ENCODE results near the gene PTPRN2.
A peak's percentile ranks its signal among the peaks of the same experiment; 100 is the strongest.
"Not testable (repeated sequence)": the region's sequence is repeated elsewhere in the genome, so short reads cannot be mapped to it uniquely, and the experiment has no call there.

The PTPRN2 gene

DNA sequence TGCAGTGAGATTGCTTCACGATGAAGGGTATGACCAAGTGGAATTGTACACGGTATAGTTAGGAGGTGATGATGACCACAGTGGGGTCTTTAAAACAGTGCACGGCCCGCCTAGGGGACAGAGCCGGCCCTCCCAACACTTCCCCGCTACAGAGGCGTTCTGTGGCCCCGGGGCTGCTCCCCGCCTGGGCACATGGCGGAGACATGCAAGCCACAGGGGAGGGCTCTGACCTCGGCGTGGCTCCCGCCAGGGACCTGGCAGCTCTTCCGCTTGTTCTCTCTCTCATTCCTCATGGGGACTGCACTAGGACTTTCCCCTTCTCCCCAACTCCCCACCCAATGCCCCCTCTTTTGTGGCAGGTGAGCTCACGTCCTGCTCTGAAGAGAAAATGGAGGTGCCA lies 857.0 kb downstream of the PTPRN2 start:
- DNase-seq (ENCODE audit: low spot score), result no peak

DNA sequence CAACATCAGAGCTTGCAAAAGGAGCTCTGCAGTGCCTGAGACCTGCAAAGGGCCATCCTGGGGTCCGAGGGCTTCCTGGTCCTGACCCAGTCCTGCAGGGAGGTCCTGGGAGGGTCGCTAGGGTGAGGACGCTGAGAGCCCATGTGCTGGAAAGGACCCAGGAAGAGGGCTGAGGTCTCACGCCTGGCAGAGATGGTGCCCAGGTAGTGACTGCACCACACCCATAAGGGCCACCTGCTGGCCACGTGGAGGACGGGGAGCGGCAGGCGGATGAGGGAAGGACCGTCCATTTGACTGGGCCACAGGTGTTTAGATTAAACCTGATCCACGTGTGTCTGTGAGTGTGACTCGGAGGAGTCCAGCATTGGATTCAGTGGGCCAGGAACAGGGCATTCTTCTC lies 858.1 kb downstream of the PTPRN2 start:
- no peak for DNase-seq (ENCODE audit: low spot score)

DNA sequence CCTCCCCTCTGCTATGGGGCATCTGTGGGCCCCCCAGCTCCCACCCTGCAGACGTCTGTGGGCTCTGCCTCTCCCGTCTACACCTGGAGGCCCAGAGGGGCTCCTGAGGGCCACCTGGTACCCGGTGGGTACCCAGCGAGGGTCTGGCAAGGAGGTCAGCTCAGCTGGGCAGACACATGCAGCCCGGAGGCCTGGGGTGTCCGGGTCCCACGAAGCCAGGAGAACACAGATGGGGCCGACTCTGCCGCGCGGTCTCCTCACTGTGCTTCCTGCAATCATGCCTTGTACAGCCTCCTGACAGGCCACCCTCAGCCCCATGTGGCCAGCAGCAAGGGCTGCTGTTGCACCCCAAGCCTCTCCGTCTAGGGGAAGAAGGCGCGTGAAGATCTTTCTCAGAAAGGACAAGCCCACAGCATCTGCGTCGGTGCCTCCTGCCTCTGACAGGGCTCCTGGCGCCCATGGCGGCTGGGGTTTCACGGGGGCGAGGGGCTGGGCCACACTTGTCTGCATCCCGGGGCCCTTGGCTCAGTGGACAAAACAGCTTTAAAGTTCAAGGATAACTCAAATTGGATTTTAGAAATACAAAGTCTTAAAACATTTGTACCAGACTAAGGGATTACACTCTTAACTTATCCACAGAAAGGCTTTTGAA lies 859.5 kb downstream of the PTPRN2 start:
- DNase-seq (ENCODE audit: low spot score), result no peak

DNA sequence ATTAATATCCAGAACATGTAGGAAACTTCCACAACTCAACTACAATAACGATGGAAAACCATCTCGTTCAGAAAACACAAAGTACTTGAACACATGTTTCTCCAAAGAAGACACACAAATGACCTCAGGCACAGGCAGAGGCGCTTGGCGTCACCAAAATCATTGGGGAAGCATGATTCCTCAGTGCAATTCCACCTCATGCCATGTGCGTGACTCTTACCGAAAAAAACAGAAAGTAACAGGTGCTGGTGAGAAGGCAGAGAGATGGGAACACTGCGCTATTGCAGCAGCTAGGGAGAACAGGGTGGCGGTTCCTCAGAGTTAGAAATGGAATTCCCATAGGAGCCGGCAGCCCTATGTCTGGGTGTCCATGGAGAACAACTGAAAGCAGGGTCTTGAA lies 860.9 kb downstream of the PTPRN2 start:
- no peak for DNase-seq (ENCODE audit: low spot score)

DNA sequence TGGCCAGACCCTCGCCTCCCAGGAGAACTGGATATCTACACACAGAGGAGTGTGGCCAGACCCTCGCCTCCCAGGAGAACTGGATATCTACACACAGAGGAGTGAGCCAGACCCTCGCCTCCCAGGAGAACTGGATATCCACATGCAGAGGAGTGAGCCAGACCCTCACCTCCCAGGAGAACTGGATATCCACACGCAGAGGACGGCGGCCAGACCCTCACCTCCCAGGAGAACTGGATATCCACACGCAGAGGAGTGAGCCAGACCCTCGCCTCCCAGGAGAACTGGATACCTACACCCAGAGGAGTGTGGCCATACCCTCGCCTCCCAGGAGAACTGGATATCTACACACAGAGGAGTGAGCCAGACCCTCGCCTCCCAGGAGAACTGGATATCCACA lies 862.3 kb downstream of the PTPRN2 start:
- DNase-seq (ENCODE audit: low spot score), result not testable (repeated sequence)

DNA sequence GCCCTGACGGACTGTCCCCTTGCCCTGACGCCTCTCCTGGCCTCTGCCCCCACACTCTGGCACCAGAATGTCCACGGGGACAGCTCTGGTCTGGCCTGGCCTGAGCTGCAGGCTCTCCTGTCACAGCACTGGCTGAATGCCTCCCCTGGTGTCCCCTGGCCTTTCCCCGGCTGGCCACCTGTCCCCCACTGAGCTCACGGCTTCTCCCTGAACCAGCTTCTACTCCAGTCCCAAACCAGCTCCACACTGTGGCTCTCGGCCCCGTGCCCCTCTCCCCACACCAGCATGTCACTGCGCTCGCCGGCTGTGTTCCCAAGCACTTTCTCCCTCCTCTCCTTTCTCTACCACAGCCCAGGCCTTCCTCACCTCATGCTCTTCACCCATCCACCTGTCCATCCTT lies 864.4 kb downstream of the PTPRN2 start:
- DNase-seq (ENCODE audit: low spot score), result no peak

DNA sequence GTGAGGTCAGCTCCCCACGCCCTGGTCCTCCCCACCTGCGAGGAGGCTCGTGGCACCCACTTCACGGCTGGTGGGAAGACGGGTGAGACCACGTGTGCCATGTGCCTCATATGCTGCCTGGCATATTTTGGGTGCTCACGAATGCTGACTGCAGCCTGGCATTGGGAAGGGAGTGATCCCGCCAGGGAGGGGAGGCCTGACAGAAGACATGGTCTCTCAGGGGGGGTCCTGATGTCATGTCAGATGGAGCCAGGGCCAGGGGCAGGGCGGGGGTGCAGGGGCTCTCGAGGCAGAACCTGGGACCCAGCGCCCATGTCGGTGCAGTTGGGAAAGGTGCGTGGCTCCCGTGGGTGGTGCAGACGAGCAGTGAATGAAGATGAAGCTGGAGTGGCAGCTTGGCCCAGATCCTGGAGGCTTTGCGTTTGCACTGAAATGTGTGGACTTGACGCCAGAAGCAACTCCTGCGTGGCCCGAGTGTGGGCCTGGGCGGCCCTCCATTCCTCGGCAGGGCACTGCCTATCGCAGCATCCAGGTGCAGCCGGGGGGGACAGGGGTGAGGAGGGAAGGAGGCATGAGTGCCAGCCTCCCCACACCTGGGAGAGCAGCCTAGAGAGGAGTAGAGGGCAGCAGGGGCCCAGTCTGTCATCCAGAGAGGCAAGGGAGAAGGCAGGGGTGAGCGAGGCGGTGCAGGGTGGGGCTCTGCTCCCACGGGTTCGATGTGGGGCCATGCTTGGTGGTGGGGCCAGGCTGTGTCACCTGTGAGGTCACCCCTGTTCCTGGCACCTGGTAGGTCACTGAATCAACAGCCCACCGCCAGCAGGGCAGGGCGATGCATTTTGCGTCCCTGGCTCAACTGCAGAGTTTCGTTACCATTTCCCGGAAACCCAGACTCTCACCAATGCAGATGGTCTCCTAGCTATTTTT lies 865.2 kb downstream of the PTPRN2 start:
- peak; percentile 23 for DNase-seq (ENCODE audit: low spot score)

DNA sequence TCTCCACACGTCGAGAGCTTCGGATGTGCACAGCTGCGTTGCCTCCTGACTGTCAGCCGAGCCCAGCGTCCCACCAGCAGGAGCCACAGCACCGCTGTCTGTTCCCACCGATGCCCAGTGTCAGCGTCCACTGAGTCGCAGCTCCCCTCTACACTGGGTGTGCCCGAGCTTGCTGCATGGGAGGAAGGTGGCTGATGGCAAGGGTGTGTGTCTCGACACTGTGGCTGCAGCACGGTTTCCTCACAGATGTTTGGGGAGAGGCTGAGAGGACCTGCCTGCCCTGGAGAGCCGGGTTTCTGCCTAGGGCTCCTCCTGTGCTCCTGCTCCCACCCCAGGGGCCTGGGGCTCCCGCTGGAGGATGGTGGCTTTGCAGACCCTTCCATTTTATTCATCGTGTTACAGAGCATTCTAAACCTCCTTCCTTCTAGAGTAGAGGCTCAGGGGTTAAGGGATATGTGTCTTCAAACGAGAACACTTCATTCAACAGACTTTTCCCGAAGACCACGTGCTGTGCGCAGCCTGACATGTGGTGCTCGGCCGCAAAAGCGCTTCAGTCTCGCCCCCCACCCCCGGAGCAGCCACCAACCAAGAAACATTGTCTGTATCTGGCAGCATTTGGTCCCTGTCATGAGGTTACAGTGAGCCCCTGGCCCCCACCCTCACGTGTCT lies 866.0 kb downstream of the PTPRN2 start:
- no peak for DNase-seq (ENCODE audit: low spot score)

DNA sequence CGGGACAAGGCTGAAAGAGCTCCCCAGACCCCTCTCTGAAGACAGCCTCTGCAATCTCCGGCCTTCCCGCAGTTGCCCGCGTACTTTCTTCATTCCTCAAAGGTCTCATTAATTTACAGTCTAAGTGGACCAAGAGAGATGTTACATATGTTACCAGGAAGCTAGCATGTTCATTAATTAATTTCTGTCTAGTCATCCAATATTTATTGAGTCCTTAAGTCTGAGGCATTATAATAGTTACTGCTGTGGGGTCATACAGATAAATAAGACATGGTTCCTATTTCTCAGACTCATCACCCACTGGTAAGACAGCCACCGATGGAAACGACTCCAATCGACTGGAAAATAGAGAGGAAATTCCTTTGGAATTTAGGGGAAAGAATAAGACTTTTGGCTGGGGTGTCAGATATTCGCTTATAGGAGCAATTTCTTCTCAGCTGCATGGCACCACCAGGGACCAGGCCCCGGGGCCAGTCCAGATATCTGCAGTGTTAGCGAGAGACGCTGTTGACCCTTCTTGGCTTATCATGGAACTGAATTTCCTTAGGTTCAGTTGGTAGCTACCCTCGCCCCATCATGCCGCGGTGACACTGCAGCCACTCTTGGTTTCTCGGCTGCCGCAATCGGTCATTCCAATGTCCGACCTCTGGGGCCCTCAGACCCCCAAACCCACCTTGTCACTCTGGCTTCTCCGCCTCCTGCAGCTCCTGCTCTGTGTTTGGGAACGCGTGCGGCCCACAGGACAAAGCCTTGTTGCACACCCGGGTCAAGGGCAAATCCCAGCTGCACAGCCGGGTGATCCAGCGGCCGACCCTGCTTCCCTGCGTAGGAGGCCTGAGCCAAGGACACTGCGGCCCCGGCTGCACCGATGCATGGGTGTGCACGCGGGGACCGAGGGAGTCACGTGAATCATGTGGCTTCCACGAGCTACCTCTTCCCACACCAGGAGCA lies 867.6 kb downstream of the PTPRN2 start:
- no peak for DNase-seq (ENCODE audit: low spot score)

DNA sequence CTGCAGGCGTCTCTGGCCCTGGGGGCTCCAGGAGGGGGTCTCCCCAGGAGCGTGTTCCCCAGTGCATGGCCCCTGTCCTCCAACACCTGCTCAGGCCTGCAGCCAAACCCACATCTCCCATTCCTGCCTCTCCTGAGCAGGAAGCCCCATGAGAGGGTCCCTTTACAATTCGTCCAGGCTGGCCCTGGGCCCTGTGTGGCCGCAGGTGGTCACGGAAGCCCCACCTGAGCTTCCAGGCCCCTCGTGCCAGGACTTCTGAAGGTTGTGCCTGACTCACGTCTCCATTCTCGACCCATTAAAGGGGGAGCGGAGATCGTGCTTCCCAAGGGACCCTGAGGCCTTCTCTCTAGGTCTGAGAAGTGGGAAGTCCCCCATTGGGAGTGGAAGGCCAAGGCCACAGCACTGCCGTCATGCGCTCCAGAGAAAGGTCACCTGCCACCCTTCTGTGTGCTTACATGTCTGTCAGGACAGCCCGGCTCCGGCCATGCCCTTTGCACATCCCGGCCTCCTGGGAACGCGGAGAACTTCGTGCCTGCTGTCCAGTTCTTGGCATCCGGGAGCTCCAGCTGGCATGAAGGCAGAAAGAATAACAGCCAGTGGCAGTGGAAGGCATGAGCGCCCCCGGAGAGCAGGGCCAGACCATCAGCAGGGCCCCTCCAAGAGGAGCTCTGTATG lies 868.5 kb downstream of the PTPRN2 start:
- no peak for DNase-seq (ENCODE audit: low spot score)

DNA sequence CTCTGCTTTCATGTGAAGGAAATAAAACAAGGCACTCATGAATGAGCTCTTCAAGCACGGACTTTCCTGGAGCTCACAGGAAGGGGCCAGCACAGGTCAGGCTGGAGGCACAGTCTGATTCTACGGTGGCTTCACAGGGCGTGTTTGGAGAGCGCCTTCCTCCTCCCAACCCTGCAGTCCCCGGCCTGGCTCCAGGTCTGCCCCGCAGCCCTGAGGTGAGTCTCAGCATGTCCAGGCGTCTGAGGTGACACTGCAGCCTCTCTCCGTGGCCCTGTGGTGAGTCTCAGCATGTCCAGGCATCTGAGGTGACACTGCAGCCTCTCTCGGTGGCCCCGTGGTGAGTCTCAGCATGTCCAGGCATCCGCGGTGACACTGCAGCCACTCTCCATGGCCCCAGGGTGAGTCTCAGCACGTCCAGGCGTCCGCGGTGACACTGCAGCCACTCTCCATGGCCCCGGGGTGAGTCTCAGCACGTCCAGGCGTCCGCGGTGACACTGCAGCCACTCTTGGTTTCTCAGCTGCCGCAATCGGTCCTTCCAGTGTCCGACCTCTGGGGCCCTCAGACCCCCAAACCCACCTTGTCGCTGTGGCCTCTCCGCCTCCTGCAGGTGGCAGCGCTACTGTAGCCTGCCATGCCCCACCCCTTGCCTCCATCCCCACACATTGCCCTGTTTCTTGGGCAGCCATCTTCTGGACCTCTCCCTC lies 869.2 kb downstream of the PTPRN2 start:
- DNase-seq (ENCODE audit: low spot score), result no peak

DNA sequence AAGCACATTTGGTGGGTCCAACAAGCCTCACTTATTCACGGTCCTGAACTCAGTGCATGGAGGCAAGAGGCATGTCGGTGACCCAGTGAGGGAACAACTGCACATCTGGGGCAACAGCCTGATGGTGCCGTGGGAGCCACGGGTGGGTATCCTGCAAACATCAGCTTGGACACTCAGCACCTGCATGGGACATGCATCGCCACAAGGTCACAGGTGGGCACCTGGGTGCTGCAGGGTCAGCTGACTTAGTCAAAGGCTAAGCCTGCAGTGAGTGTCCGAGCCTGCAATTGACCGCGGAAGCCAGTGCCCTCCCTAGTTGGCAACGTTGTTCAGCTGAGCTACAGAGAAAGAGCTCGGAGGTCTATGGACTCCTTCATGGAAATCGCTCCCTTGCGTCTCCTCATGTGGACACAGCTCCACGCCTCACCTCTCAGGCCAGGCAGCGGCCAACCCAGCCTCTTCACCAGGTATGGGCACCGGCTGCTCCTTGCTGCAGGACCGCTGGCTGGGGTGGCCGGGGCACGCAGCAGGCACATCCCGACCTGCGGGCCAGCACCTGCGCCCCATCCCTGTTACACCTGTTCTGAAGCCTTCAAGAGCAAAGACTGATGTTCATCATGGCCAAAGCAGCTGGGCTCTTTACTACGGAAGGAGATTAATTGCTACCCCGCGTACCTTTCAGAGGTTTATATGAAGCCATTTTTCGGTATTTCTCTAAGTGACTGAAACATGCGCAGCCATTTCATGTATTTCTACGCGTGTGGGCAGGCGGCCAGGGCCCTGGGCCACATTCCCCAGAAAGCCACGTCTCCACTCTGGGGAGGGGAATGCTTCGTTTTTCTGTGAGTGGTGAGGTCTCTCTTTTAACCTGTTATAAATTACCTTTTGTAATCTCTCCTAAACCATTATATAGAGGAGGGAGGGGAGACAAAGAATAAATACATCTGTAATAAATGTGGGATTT lies 870.1 kb downstream of the PTPRN2 start:
- DNase-seq (ENCODE audit: low spot score), result no peak

DNA sequence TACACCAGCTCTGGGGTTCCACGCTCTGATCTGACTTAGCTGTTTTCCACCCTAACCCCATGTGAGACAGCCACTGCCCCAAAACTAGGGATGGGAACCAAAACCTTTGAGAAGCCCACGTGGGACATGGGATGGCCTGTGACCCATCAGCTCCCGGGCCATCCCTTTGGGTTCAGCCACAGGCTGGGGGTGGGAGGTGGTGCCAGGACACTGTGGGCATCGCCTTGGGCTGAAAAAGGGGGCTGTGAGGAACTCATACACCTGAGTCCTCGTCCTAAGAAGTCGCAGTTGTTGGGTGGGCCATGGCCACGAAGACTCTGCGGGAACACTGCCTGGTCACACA lies 871.7 kb downstream of the PTPRN2 start:
- DNase-seq (ENCODE audit: low spot score), result no peak

DNA sequence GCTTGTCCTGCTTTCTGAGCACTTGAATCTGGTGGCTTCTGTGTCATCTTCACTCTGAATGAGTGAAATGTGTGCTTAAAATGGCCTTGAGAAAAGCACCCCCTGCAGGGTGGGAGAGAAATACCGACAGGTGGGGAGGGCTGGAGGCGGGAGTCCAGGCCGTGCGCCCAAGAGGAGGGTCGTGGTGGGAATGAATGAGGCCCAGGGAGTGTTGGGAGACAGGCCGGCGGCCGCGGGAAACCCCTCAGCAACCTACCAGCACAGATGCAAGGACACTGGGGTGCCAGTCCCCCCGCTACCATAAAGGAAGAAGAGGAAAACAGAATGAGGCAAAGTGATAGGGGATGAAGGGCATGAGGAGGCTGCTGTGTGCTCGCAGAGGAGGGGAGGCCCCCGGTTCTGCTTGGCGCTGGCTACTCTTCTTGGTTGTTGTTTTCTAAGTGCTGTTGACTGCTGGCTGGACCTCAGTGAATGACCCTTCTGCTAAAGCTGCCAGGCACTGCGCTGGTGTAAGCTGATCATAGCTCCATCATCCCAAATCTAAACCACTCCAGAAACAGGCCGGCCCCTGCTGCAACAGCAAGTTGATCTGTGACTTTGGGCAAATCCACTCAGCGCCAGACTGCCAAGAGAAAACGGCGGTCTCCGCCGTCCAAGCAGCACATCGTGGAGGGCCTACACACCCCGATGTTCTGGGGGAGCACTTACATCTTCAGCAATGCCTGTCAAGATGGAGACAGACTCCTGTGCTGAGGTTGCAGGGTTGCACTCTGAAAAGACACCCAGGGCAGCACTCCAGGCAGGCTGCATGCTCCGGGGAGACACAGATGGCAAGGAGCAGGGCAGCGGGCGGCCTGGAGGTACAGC lies 872.3 kb downstream of the PTPRN2 start:
- DNase-seq (ENCODE audit: low spot score), result no peak

DNA sequence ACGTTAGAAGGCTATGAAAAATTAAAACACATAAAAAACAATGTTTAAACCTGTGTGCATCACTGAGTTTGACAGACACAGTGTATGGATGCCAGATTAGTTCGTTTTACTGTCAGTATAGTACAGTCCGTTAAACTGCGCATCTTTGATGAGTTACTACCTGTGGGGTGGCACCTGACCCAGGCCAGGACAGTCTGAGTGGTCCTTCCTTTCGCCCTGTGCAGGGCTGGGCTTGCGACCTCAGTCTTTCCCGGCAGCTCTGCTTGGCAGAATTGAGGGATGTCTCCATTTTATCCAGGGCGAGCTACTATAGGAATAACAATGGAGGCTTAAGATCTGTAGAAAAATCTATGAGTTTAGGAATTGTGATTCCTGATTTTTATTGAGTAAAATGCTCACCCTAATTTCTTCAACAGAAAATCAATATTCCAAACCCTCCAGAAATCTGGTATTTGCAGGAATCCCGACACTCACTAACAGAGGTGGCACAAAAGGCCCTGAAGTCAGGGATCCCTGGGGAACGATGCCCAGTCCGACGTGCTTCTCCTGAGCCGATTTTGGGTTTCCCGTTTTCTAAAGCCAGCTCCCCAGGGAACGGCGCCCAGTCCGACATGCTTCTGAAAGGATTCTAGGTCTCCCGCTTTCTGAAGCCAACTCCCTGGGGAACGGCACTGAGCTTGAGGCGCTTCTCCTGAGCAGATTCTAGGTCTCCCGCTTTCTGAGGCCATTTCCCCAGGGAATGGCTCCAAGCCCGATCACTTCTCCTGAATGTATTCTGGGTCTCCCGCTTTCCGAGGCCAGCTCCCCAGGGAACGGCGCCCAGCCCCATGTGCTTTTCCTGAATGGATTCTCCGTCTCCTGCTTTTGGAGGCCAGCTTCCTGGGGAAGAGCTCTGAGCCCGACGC lies 873.2 kb downstream of the PTPRN2 start:
- no peak for DNase-seq (ENCODE audit: low spot score)

DNA sequence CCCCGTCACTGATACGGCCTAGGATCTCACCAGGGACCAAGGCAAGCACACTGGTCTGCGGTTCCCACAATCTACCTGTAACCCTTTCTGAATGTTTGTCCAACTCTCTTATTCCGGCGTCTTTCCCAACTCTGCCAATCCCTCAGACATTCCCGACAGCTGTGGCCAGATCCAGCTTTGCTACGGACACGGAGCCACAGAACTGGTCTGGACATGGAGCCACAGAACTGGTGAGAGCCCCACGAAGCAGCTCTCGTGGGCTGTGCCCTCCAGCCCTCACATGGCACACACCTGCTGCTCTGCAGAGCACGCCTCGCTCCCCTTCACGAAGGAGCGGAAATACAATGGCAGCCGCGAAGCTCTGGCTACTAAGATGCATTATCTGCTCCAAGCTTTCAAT lies 874.0 kb downstream of the PTPRN2 start:
- no peak for DNase-seq (ENCODE audit: low spot score)

DNA sequence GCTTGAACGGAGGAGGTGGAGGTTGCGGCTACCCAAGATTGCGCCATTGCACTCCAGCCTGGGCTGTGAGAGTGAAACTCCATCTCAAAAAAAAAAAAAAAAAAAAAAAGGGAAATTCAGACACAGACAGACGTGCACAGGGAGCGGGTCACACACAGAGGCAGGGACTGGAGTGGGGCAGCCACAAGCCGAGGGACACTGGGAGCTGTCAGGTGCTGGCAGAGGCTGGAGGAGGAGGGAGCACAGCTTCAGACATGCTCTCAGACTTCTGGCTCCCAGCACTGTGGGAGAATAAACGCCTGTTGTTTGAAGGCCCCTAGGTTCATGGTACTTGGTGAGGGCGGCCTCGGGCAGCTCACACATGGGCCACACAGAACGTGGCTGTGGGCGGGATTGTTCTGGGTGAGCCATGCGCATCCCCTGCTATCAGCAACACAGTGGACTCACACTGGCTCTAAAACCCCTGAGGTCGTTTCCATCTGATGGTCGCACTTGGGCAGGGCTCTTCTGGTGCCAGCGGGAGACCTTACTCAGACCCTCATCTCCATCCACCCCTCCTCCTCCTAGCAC lies 874.9 kb downstream of the PTPRN2 start:
- no peak for DNase-seq (ENCODE audit: low spot score)

All from putamen (tissue), 1 donor.